Mucosa of rectum (tissue), 2 donors: ENCODE measurements around the gene DNTT.

ENCODE experiments used
- H3K27ac ChIP-seq, 2 donors: one replicate each; pipeline ENCODE4 v1.7.0; 2013; ENCODE audit warnings: inconsistent platforms in 2 of 2, low read depth in 2 of 2, low read length in 2 of 2
- H3K27me3 ChIP-seq, 2 donors: one replicate each; pipeline ENCODE4 v1.7.0; 2013; ENCODE audit warnings: low read length in 2 of 2; ENCODE audit not compliant: control insufficient read depth in 2 of 2, insufficient read depth in 2 of 2
- H3K36me3 ChIP-seq, 2 donors: one replicate each; pipeline ENCODE4 v1.7.0; 2013; ENCODE audit warnings: low read length in 2 of 2; ENCODE audit not compliant: control insufficient read depth in 2 of 2, insufficient read depth in 2 of 2
- H3K4me1 ChIP-seq, 2 donors: one replicate each; pipeline ENCODE4 v1.7.0; 2013; ENCODE audit warnings: low read length in 2 of 2, mild to moderate bottlenecking in 1 of 2; ENCODE audit not compliant: control insufficient read depth in 2 of 2, insufficient read depth in 2 of 2
- H3K4me3 ChIP-seq, 2 donors: one replicate each; pipeline ENCODE4 v1.7.0; 2013; ENCODE audit warnings: low read length in 2 of 2
- H3K9ac ChIP-seq, 2 donors: one replicate each; pipeline ENCODE4 v1.7.0; 2013; ENCODE audit warnings: low read length in 2 of 2, low read depth in 1 of 2, mild to moderate bottlenecking in 1 of 2
- H3K9me3 ChIP-seq, 2 donors: one replicate each; pipeline ENCODE4 v1.7.0; 2013; ENCODE audit warnings: low read length in 2 of 2; ENCODE audit not compliant: control insufficient read depth in 2 of 2
- donor health status: healthy.
- donor health status: Normal muscosa, but diverticular disease.

Gene DNTT

GRCh38 chr10:96339956-96340904 is 36.0 kb downstream of the DNTT start:
- H3K27ac ChIP-seq, result no peak overlapping the region
- H3K4me1 ChIP-seq, result no peaks in the 10 kb centered on the region
- no peak overlapping the region for H3K4me3 ChIP-seq
- no peak overlapping the region for H3K9ac ChIP-seq
- H3K9me3 ChIP-seq, result no peaks in the 10 kb centered on the region
- H3K27me3 ChIP-seq, result peaks cover 0 to 6% of the 10 kb centered on the region in 2 donors
- H3K36me3 ChIP-seq, result no peaks in the 10 kb centered on the region

GRCh38 chr10:96341219-96342182 is 37.3 kb downstream of the DNTT start:
- H3K27ac ChIP-seq, result no peak overlapping the region
- H3K4me1 ChIP-seq, result no peaks in the 10 kb centered on the region
- no peaks in the 10 kb centered on the region for H3K36me3 ChIP-seq
- peaks cover 0 to 5% of the 10 kb centered on the region in 2 donors for H3K9me3 ChIP-seq
- no peak overlapping the region for H3K4me3 ChIP-seq
- no peaks in the 10 kb centered on the region for H3K27me3 ChIP-seq
- no peak overlapping the region for H3K9ac ChIP-seq

GRCh38 chr10:96342402-96342801 is 38.2 kb downstream of the DNTT start:
- H3K27ac ChIP-seq, result no peak overlapping the region

GRCh38 chr10:96344178-96344577 is 39.9 kb downstream of the DNTT start:
- H3K9ac ChIP-seq, result no peak overlapping the region
- H3K36me3 ChIP-seq, result no peaks in the 10 kb centered on the region
- H3K4me3 ChIP-seq, result no peak overlapping the region
- no peak overlapping the region for H3K27ac ChIP-seq
- H3K9me3 ChIP-seq, result peaks cover 0 to 6% of the 10 kb centered on the region in 2 donors
- H3K4me1 ChIP-seq, result no peaks in the 10 kb centered on the region
- no peaks in the 10 kb centered on the region for H3K27me3 ChIP-seq

More at GRCh38 chr10:96342402-96342801, 38.2 kb downstream of the DNTT start:
- no peaks in the 10 kb centered on the region for H3K4me1 ChIP-seq
- H3K9me3 ChIP-seq, result peaks cover 0 to 6% of the 10 kb centered on the region in 2 donors
- H3K9ac ChIP-seq, result no peak overlapping the region
- no peaks in the 10 kb centered on the region for H3K36me3 ChIP-seq
- no peaks in the 10 kb centered on the region for H3K27me3 ChIP-seq
- no peak overlapping the region for H3K4me3 ChIP-seq

GRCh38 chr10:96345222-96345621 is 41.0 kb downstream of the DNTT start:
- Histone ChIP-seq H3K27me3 (no peaks in the 10 kb centered on the region), H3K27ac (no peak overlapping the region), H3K4me1 (no peaks in the 10 kb centered on the region), H3K9ac (no peak overlapping the region), H3K4me3 (no peak overlapping the region), H3K36me3 (no peaks in the 10 kb centered on the region), H3K9me3 (peaks cover 0 to 6% of the 10 kb centered on the region in 2 donors)

GRCh38 chr10:96346295-96346694 is 42.1 kb downstream of the DNTT start:
- H3K27ac ChIP-seq, result no peak overlapping the region

GRCh38 chr10:96352027-96352426 is 47.8 kb downstream of the DNTT start:
- Histone ChIP-seq H3K27ac (no peak overlapping the region), H3K4me3 (no peak overlapping the region), H3K36me3 (no peaks in the 10 kb centered on the region), H3K9me3 (no peaks in the 10 kb centered on the region), H3K9ac (no peak overlapping the region), H3K4me1 (peaks cover 4 to 9% of the 10 kb centered on the region in 2 donors), H3K27me3 (peaks cover 2 to 5% of the 10 kb centered on the region in 2 donors)

More at GRCh38 chr10:96346295-96346694, 42.1 kb downstream of the DNTT start:
- peaks cover 0 to 6% of the 10 kb centered on the region in 2 donors for H3K9me3 ChIP-seq
- H3K36me3 ChIP-seq, result no peaks in the 10 kb centered on the region
- no peak overlapping the region for H3K4me3 ChIP-seq
- H3K9ac ChIP-seq, result no peak overlapping the region
- H3K4me1 ChIP-seq, result no peaks in the 10 kb centered on the region
- H3K27me3 ChIP-seq, result no peaks in the 10 kb centered on the region

- H3K4me1 ChIP-seq, result peaks cover 4 to 9% of the 10 kb centered on the region in 2 donors
- no peaks in the 10 kb centered on the region for H3K36me3 ChIP-seq
- H3K9ac ChIP-seq, result no peak overlapping the region
- H3K9me3 ChIP-seq, result no peaks in the 10 kb centered on the region
- peak overlapping the region in 1 of 2 donors; percentile 21 for H3K27ac ChIP-seq
- H3K4me3 ChIP-seq, result no peak overlapping the region
- H3K27me3 ChIP-seq, result peaks cover 2 to 5% of the 10 kb centered on the region in 2 donors
These were observed 48.3 kb downstream of the DNTT start for GRCh38 chr10:96352582-96352981.

- Histone ChIP-seq H3K9ac (no peak overlapping the region), H3K4me3 (no peak overlapping the region), H3K4me1 (peaks cover 4 to 9% of the 10 kb centered on the region in 2 donors), H3K27me3 (peaks cover 2 to 5% of the 10 kb centered on the region in 2 donors), H3K27ac (no peak overlapping the region), H3K36me3 (no peaks in the 10 kb centered on the region), H3K9me3 (no peaks in the 10 kb centered on the region)
These were observed 52.9 kb downstream of the DNTT start for GRCh38 chr10:96357038-96357620.
